Measurements from ENCODE around the gene NDUFAF7. TPM values are rescaled to one million over a fixed set of nuclear protein-coding genes. Genes with fewer than 3 reads are reported as not detected.

The NDUFAF7 gene
- total and polyA plus RNA-seq, 7 donors: 6.7 to 35.0 (median 26.7) TPM

- no peaks in the 10 kb centered on the region for H3K9me3 ChIP-seq
- H3K4me3 ChIP-seq: no peak overlapping the region
- peaks cover 0 to 19% (median 4%) of the 10 kb centered on the region in 4 donors for H3K4me1 ChIP-seq
- DNase-seq: no peak
- no peaks in the 10 kb centered on the region for H3K27me3 ChIP-seq
- 90 to 91% methylated on average over 4 of the region's 4 CpGs for WGBS, 2 donors
- peaks cover 4 to 86% (median 16%) of the 10 kb centered on the region in 4 donors for H3K36me3 ChIP-seq
- intact Hi-C loops (cut with DNase I): no loop called here
- TF ChIP-seq POLR2A (IDR thresholded peaks at IDR 0.05): no peak
- TF ChIP-seq POLR2AphosphoS5 (IDR thresholded peaks at IDR 0.05): peak in 1 of 4 donors; percentile 1
- peak overlapping the region in 1 of 4 donors; percentile 35 for H3K27ac ChIP-seq
These were observed 36.7 kb downstream of the NDUFAF7 start for GRCh38 chr2:37268111-37268510.

DNA sequence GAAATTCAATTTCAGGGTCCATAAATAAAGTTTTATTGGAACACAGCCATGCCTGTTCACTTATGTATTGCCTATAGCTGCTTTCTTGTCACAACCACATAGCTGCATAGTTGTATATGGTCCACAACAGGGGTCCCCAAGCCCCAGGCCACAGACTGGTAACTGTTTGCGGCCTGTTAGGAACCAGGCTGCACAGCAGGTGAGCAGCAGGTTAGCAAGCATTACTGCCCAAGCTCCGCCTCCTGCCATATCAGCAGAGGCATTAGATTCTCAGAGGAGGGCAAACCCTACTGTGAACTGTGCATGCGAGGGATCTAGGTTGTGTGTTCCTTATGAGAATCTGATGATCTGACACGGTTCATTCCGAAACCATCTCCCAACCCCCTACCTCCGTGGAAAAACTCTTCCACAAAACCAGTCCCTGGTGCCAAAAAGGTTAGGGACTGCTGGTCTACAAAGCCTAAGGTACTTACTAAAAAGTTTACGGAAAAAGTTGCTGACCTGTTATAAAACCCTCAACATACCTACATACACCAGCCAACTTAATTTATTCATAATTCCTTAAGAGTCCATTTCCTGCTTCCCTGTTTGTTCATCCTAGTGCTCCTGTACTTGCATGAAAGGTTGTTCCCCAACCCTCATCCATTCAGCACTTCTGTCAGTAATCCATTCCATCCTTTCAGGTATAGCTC, 40.1 kb downstream of the NDUFAF7 start:
- DNase-seq: no peak
- Histone ChIP-seq H3K36me3 (peaks cover 4 to 88% (median 15%) of the 10 kb centered on the region in 4 donors), H3K4me3 (no peak overlapping the region), H3K9me3 (no peaks in the 10 kb centered on the region), H3K27ac (no peak overlapping the region), H3K27me3 (no peaks in the 10 kb centered on the region), H3K4me1 (peaks cover 0 to 45% (median 20%) of the 10 kb centered on the region in 4 donors)
- intact Hi-C loops (cut with DNase I): loop anchor here (5.0 kb wide), 1 partner anchor 51 kb away; the partner anchor contains the start of gene PRKD3
- TF ChIP-seq POLR2AphosphoS5 (IDR thresholded peaks at IDR 0.05) (no peak), EP300 (IDR thresholded peaks at IDR 0.05) (no peak), POLR2A (IDR thresholded peaks at IDR 0.05) (no peak)
- TF ChIP-seq, protein P1, sequence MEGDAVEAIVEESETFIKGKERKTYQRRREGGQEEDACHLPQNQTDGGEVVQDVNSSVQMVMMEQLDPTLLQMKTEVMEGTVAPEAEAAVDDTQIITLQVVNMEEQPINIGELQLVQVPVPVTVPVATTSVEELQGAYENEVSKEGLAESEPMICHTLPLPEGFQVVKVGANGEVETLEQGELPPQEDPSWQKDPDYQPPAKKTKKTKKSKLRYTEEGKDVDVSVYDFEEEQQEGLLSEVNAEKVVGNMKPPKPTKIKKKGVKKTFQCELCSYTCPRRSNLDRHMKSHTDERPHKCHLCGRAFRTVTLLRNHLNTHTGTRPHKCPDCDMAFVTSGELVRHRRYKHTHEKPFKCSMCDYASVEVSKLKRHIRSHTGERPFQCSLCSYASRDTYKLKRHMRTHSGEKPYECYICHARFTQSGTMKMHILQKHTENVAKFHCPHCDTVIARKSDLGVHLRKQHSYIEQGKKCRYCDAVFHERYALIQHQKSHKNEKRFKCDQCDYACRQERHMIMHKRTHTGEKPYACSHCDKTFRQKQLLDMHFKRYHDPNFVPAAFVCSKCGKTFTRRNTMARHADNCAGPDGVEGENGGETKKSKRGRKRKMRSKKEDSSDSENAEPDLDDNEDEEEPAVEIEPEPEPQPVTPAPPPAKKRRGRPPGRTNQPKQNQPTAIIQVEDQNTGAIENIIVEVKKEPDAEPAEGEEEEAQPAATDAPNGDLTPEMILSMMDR (IDR thresholded peaks at IDR 0.05): no peak
- 83 to 88% methylated on average over 7 of the region's 7 CpGs for WGBS, 2 donors

DNA sequence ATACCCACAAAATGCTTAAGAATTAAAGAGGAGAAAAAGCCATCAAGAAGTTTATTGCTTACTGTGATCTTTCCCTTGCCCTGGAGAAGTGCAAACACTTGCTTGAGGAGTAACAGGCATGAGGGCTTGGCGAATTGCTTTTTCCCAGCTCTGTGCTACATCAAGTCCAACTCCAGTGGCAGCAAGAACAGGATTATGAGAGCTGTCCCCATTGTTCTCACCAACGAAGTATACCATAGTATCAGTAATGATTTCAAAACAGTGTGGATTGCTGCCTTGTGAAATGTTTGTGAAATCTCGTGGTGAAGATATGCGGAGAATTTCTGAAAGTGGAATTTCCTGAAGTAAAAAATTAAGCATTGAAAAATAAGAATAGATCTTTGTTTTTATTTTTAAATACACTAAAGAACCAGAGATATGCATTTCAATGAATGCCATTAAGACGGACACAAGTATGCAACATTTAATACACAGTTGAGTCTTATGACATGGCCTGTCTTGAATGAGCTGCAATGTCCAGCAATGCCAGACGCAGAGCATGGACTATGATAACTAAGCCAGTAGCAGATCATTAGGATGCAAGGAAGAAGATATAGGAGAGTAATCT, 43.0 kb downstream of the NDUFAF7 start:
- TF ChIP-seq POLR2A (IDR thresholded peaks at IDR 0.05) (no peak), EP300 (IDR thresholded peaks at IDR 0.05) (peak in 2 of 4 donors; percentile 28 to 72), POLR2AphosphoS5 (IDR thresholded peaks at IDR 0.05) (peak; percentile 55 to 92 (median 80))
- TF ChIP-seq, protein P1 (IDR thresholded peaks at IDR 0.05): no peak
- Histone ChIP-seq H3K27me3 (no peaks in the 10 kb centered on the region), H3K4me3 (no peak overlapping the region), H3K36me3 (peaks cover 4 to 87% (median 11%) of the 10 kb centered on the region in 4 donors), H3K27ac (peak overlapping the region in 3 of 4 donors; percentile 32 to 74 (median 64)), H3K9me3 (no peaks in the 10 kb centered on the region), H3K4me1 (peaks cover 0 to 39% (median 17%) of the 10 kb centered on the region in 4 donors)
- DNase-seq: peak; percentile 74
- intact Hi-C loops (cut with DNase I): loop anchor here (2.0 to 5.0 kb wide), 2 partner anchors 48 to 102 kb away; partner anchors contain the start of gene PRKD3
- 82 to 88% methylated on average over 6 of the region's 6 CpGs for WGBS, 2 donors

GRCh38 chr2:37276291-37276690, 44.8 kb downstream of the NDUFAF7 start:
- TF ChIP-seq POLR2AphosphoS5 (IDR thresholded peaks at IDR 0.05): no peak
- no peak for TF ChIP-seq POLR2A (IDR thresholded peaks at IDR 0.05)
- TF ChIP-seq, protein P1 (IDR thresholded peaks at IDR 0.05): no peak
- TF ChIP-seq EP300 (IDR thresholded peaks at IDR 0.05): no peak
- intact Hi-C loops (cut with DNase I): no loop called here
- H3K36me3 ChIP-seq: peaks cover 2 to 88% (median 14%) of the 10 kb centered on the region in 4 donors
- H3K9me3 ChIP-seq: no peaks in the 10 kb centered on the region
- peak overlapping the region in 1 of 4 donors; percentile 74 for H3K27ac ChIP-seq
- no peak for DNase-seq
- WGBS, 2 donors: 86 to 93% methylated on average over 2 of the region's 2 CpGs
- no peaks in the 10 kb centered on the region for H3K27me3 ChIP-seq
- no peak overlapping the region for H3K4me3 ChIP-seq
- peaks cover 0 to 39% (median 17%) of the 10 kb centered on the region in 4 donors for H3K4me1 ChIP-seq

GRCh38 chr2:37281916-37282315, 50.5 kb downstream of the NDUFAF7 start:
- Histone ChIP-seq H3K9me3 (no peaks in the 10 kb centered on the region), H3K4me3 (no peak overlapping the region), H3K27ac (no peak overlapping the region), H3K27me3 (no peaks in the 10 kb centered on the region), H3K36me3 (peaks cover 0 to 85% (median 18%) of the 10 kb centered on the region in 4 donors), H3K4me1 (peaks cover 0 to 23% (median 6%) of the 10 kb centered on the region in 4 donors)
- intact Hi-C loops (cut with DNase I): no loop called here
- TF ChIP-seq EP300 (IDR thresholded peaks at IDR 0.05) (no peak), POLR2A (IDR thresholded peaks at IDR 0.05) (no peak), POLR2AphosphoS5 (IDR thresholded peaks at IDR 0.05) (no peak)
- TF ChIP-seq, protein P1 (IDR thresholded peaks at IDR 0.05): no peak
- 96 to 97% methylated on average over 1 of the region's 1 CpG for WGBS, 2 donors
- no peak for DNase-seq

Data from sigmoid colon (tissue), 7 donors.